ENCODE results near the gene ZNF217. TPM values are rescaled to one million over a fixed set of nuclear protein-coding genes. Genes with fewer than 3 reads are reported as not detected.
"Not testable (repeated sequence)": the region's sequence is repeated elsewhere in the genome, so short reads cannot be mapped to it uniquely, and the experiment has no call there.

The ZNF217 gene
- total RNA-seq, 1 experiment from 2014 or later, result 45.6 TPM

- Histone ChIP-seq H3K36me3 (ENCODE audit: low read depth, low read length) (no peaks in the 10 kb centered on the region), H3K79me2 (ENCODE audit: low read length) (peaks cover 45% of the 10 kb centered on the region), H3K4me1 (ENCODE audit: insufficient read depth, low read length) (peaks cover 27% of the 10 kb centered on the region), H2AFZ (ENCODE audit: low read length) (peak overlapping the region; percentile 66), H3K27me3 (ENCODE audit: low read length) (no peaks in the 10 kb centered on the region), H3K27ac (ENCODE audit: low read length) (peak overlapping the region; percentile 65), H4K20me1 (ENCODE audit: low read length) (no peaks in the 10 kb centered on the region), H3K4me3 (ENCODE audit: low read length) (peak overlapping the region; percentile 88), H3F3A (ENCODE audit: low read length, unreplicated experiment) (no peaks in the 10 kb centered on the region), H3K4me2 (ENCODE audit: low read length) (peak overlapping the region; percentile 83), H3K9me3 (ENCODE audit: low read length) (no peaks in the 10 kb centered on the region), H3K9ac (ENCODE audit: low read length) (peak overlapping the region; percentile 81), H3K9me2 (replicated peaks; ENCODE audit: low read length) (no peaks in the 10 kb centered on the region)
- ATAC-seq, result no peak
- TSS peak; percentile 23 for BruUV-seq (replicated peaks)
- DNase-seq, result peak; percentile 84
- ChIA-PET CTCF (interaction anchor here (0.6 kb wide), 3 partner anchors 14 to 232 kb away, joined by 3 read pairs; no protein-coding TSS in a partner anchor), POLR2A (ENCODE audit: unreplicated experiment) (interaction anchor here (0.5 to 1.7 kb wide), 9 partner anchors 9 to 584 kb away, joined by 3 to 10 read pairs (median 5); no protein-coding TSS in a partner anchor)
- intact Hi-C loops (cut with micrococcal nuclease), result loop anchor here (2.0 to 10.0 kb wide), 4 partner anchors 142 to 1962 kb away; no protein-coding TSS in a partner anchor
- TF ChIP-seq CTCF (conservative IDR thresholded peaks at IDR 0.05; ENCODE audit: low read depth, low read length) (no peak), EZH2 (IDR thresholded peaks at IDR 0.05; ENCODE audit: low read length, unreplicated experiment) (no peak), EZH2phosphoT487 (IDR thresholded peaks at IDR 0.05; ENCODE audit: borderline replicate concordance, low read length) (no peak)
These were observed 3.4 kb upstream of the ZNF217 start for GRCh38 chr20:53597030-53597482.

GRCh38 chr20:53596189-53597001 is 2.8 kb upstream of the ZNF217 start:
- ATAC-seq, result not testable (repeated sequence)
- POLR2A ChIA-PET (ENCODE audit: unreplicated experiment), result interaction anchor here (0.5 to 1.7 kb wide), 11 partner anchors 10 to 584 kb away, joined by 3 to 11 read pairs (median 5); no protein-coding TSS in a partner anchor

GRCh38 chr20:53595742-53596141 is 2.1 kb upstream of the ZNF217 start:
- DNase-seq; H3K36me3 ChIP-seq (ENCODE audit: low read depth, low read length); H3F3A ChIP-seq (ENCODE audit: low read length, unreplicated experiment); H3K9me3 ChIP-seq (ENCODE audit: low read length); H3K9me2 ChIP-seq (replicated peaks; ENCODE audit: low read length); ATAC-seq; BruUV-seq (replicated peaks); H3K27me3 ChIP-seq (ENCODE audit: low read length); H4K20me1 ChIP-seq (ENCODE audit: low read length): not testable (repeated sequence)
- Histone ChIP-seq H2AFZ (ENCODE audit: low read length) (peak overlapping the region; percentile 66), H3K4me1 (ENCODE audit: insufficient read depth, low read length) (peaks cover 29% of the 10 kb centered on the region), H3K4me3 (ENCODE audit: low read length) (peak overlapping the region; percentile 88), H3K9ac (ENCODE audit: low read length) (peak overlapping the region; percentile 81), H3K4me2 (ENCODE audit: low read length) (peak overlapping the region; percentile 83), H3K27ac (ENCODE audit: low read length) (peak overlapping the region; percentile 65), H3K79me2 (ENCODE audit: low read length) (peaks cover 58% of the 10 kb centered on the region)
- ChIA-PET POLR2A (ENCODE audit: unreplicated experiment) (interaction anchor here (0.6 to 1.2 kb wide), 2 partner anchors 16 to 310 kb away, joined by 3 to 11 read pairs; no protein-coding TSS in a partner anchor), CTCF (interaction anchor here (0.6 kb wide), 1 partner anchor 179 kb away, joined by 3 read pairs; no protein-coding TSS in a partner anchor)
- intact Hi-C loops (cut with micrococcal nuclease), result loop anchor here (1.0 to 10.0 kb wide), 6 partner anchors 26 to 1961 kb away; no protein-coding TSS in a partner anchor

More at GRCh38 chr20:53596189-53597001, 2.8 kb upstream of the ZNF217 start:
- not testable (repeated sequence) for H4K20me1 ChIP-seq (ENCODE audit: low read length); H3K27me3 ChIP-seq (ENCODE audit: low read length); H3K9me3 ChIP-seq (ENCODE audit: low read length); H3K9me2 ChIP-seq (replicated peaks; ENCODE audit: low read length); H3K36me3 ChIP-seq (ENCODE audit: low read depth, low read length); H3F3A ChIP-seq (ENCODE audit: low read length, unreplicated experiment); BruUV-seq (replicated peaks)
- Histone ChIP-seq H3K9ac (ENCODE audit: low read length) (peak overlapping the region; percentile 81), H3K27ac (ENCODE audit: low read length) (peak overlapping the region; percentile 65), H3K4me1 (ENCODE audit: insufficient read depth, low read length) (peaks cover 27% of the 10 kb centered on the region), H3K4me2 (ENCODE audit: low read length) (peak overlapping the region; percentile 83), H2AFZ (ENCODE audit: low read length) (peak overlapping the region; percentile 66), H3K4me3 (ENCODE audit: low read length) (peak overlapping the region; percentile 88), H3K79me2 (ENCODE audit: low read length) (peaks cover 52% of the 10 kb centered on the region)
- CTCF ChIA-PET, result interaction anchor here (0.6 kb wide), 2 partner anchors 178 to 233 kb away, joined by 3 read pairs; no protein-coding TSS in a partner anchor
- intact Hi-C loops (cut with micrococcal nuclease), result loop anchor here (1.0 to 10.0 kb wide), 6 partner anchors 25 to 1962 kb away; no protein-coding TSS in a partner anchor
- DNase-seq, result peak; percentile 57

Measured in PC-3 (cell line).